HG02884 (cell line): ENCODE measurements around the gene RAB26.
"Not testable (repeated sequence)": the region's sequence is repeated elsewhere in the genome, so short reads cannot be mapped to it uniquely, and the experiment has no call there.

Source experiments
- ATAC-seq: cut with Tn5 transposase; IDR thresholded peaks from one replicate; pipeline ENCODE4 v1.9.1; 2021; ENCODE audit warnings: mild to moderate bottlenecking, moderate library complexity; ENCODE audit not compliant: unreplicated experiment

The RAB26 gene

DNA sequence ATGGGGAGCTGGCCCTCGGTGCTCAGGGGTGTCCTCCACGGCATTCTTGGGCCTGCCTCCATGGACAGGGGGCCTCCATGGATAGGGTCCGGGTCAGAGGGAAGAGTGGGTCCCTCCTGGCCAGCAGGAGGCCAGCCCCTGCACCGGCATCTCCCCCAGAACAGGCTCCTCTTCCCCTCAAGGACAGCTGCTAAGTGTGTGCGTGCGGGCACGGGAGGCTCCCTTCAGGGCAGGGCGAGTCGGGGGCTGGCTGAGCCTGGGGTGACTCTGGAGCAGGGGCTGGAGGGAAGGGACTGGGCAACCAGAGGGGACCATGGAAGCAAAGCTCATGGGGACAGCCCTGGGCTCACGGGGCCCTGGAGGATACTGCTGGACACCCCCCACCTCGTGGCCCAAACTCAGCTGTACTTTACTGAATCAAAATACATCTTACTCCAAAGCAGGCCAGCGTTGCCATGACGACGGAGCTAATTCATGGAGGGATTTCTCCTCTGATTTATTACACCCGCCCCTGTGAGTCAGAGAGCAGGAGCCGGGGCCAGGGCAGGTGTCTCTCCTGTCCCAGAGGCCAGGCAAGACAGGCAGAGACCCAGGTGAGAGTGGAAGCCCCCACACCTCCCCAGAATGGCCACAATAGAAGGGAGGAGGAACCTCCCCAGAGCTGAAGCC lies 45.9 kb downstream of the RAB26 start:
- ATAC-seq: no peak

DNA sequence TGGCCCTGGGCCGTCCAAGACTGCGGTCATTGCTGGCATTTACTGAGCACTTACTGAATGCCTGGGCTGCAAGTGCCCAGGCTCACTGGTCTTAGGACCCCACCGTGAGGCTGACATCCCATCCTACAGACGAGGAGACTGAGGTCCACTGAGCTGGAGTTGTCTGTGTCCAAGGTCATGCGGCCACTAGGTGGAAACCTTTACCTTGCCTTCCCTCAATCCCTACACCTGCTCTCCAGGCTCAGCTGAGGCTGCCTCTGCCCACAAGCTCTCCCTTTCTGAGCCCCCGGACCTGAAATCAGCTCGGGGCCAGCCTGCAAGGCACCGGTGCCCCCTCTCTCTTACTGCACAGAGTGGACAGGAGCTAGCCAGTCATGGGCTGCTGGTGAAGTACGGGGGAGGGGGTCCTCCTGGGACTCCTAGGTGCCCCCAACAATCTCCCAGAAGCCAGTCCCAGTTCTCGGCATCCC lies 46.5 kb downstream of the RAB26 start:
- no peak for ATAC-seq

DNA sequence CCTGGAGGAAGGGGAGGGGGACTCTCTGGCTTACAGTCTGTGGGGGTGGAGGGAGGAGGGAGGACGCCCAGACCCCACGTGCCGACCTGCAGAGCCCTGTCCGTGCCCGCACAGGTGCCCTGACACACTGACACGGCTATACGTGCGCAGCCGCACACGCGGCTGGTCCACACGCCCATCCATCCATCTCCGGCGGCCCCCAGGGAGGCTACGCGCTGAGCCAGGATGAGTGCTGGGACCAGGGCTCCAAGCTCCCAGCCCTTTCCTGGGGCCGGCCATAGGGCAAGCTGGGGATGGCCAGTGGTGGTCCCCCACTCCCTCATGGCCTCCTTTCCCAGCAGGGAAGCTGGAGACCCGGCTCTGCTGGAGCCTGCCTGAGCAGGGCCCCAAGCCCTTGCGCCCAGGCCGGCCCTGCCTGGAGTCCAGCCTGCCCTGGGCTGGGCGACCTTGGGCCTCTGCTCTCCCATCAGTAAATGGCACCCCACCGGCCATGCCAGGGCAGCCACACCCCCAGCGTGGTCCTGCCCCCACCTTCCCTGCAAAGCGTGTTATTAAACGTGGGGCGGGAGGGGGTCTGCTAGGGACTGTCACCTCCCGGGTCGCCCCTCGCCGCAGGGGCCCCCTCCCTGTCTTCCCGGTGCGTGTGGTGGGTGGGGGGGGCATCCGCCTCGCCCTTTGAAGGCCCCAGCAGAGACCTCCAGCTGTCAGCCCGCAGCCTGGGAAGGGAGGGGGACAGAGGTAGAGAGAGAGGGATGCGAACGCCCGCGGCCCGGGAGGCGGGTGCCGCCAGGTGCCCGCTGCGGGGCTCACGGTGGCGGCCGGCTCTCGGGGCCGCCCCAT lies 47.1 kb downstream of the RAB26 start:
- no peak for ATAC-seq

DNA sequence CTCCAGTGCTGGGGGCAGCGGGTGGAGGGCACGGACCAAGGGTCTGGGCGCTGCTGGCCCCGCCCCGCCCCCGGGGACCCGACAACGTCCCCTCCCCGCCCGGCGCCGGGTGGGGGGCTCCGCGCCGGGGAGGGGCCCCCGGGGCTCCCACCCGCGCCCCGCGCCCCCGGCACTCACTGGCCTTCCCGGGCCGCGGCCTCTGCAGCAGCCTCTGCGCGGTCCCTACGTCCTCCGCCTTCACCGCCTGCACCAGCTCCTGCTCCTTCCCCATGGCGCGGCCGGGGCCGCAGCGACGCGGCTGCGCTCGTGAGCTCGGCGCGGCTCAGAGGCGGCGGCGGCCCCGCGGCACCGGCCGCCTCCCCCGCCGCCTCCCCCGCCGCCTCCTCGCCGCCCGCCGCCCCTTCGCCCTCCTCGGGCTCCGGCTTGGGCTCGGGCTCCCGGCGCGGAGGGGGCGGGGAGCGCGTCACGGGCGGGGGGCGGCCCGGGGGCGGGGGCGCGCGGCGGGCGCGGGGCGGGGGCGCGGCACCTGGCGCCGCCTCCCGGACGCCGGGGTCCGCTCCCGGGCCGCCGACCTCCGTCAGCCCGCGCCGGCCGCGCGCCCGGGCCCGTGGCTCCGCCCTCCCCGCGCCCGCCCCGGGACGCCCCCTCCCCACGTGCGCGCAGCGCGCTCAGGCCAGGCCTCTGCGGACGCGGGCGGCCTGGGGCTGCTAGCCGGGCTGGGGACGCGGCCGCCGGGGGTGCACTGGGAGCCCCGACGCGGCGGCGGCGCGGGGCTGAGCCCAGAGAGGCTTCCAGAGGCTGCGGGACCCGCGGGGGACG lies 47.9 kb downstream of the RAB26 start, which contains the start of gene CASKIN1:
Gene CASKIN1, minus strand, starts transcription at position 444 of the 819 bp plus-strand sequence. Its CDS starts 173 bp downstream, at position 271.
- ATAC-seq: no peak

DNA sequence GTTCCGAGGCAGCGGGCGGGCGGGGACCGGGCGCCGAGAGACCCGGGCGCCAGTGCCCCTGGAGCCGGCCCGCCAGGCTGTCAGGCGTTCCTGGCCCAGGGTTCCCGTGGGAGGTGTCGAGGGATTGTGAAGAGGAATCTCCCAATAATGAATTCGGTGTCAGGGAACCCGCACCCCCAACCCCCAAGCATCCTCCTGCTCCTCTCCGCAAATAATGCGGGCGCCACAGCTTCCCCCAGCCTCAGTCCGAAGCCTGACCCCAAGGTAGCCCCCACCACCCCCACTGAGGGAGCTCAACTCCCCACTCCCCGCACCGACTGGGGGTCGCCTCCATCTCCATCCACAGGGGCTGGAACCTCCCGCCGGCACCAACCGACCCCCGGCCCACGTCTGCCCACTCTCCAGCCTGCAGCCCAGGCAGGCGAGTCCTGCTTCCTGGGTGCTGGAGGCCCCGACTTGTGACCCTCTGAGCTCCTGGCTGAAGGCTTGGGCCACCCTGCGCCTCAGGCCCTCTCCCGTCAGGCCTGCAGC lies 48.6 kb downstream of the RAB26 start:
- no peak for ATAC-seq

DNA sequence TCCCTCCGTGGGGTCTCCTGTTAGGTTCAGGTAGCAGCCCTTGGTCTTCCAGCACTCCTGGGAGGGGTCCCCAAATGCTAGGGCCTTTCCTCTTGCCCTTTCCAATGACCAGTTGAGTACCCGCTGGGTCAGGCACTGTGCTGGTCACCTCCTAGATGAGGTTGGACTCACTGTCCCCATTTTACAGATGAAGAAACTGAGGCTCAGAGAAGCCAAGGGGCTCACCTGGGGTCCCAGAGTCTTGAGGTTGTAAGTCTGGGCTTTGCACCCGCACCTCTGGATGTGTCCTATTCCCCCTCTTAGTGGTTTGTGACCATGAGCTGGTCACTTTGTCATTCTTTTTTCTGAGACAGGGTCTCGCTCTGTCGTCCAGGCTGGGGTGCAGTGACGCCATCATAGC lies 49.3 kb downstream of the RAB26 start:
- no peak for ATAC-seq

DNA sequence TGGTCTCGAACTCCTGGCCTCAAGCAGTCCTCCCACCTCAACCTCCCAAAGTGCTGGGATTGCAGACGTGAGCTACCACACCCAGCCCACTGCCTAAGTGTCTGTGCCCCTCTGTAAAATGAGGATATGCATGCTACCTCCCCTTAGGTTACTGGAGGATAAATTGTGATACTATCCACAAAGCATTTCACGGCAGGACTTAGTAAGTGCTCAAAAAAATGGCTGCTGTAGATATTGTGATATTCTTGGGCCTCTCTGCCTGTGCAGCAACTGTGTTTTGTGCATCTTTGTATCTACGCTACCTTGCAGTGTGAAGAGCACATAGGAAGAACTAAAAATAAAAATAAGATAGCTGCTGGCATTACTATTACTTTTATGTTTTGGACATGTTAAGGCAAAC lies 49.9 kb downstream of the RAB26 start:
- no peak for ATAC-seq

DNA sequence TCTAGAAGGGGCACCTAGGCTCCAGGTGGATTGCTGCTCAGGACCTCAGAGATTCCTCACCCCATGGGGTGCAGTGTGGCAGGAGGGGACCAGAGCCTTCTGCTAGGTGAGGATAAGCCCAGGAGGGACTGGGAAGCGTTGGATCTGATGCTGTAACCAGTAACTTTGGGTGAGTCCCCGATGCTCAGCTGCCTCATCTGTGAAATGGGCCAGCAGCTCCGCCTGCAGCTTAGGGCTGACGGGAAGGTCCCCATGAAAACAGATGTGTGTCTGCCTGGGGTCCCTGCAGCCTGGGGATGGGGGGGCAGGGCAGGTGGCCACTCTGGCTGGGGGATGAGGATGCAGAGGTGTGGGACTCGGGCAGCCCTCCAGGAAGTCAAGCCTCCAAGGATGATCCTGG lies 50.7 kb downstream of the RAB26 start:
- no peak for ATAC-seq

DNA sequence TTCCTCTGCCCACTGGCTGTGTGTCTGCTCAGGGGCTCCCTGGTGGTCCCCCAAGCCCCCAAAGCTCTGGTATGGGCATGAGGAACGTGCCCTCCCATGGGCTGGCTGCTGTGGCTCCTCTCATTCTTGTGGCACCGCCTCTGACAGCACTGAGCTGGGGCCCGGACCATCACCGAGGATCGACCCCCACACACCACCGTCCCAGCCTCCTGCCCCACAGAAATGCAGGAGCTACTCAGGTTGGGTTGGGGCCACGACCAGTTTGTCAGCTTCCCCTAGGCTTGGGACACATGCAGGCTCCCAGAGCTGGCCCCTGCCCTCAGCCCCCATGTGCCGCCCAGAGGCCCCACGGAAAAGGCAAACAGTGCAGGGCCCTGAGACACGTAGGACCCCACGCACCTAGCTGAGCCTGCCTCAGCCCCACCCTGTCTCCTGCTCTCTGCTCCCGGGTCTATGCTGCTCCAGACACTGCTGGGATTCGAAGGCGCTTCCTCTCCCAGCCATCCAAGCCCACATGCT lies 51.3 kb downstream of the RAB26 start:
- no peak for ATAC-seq

DNA sequence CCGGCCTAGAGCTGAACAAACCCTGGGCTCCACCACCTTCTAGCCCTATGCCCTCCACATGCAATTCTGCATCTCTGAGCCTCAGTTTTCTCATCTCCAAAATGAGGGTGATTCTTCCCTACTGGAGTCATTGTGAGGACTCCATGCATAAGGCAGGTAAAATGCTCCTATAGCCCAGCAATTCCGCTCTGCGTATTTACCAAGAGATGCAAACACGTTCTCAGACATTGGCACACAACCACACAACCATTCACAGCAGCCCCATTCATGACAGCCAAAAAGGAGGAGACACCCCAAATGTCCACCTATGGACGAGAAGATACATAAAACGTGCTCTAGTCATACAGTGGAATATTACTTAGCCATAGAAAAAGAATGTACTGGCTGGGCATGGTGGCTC lies 51.9 kb downstream of the RAB26 start:
- ATAC-seq: no peak

DNA sequence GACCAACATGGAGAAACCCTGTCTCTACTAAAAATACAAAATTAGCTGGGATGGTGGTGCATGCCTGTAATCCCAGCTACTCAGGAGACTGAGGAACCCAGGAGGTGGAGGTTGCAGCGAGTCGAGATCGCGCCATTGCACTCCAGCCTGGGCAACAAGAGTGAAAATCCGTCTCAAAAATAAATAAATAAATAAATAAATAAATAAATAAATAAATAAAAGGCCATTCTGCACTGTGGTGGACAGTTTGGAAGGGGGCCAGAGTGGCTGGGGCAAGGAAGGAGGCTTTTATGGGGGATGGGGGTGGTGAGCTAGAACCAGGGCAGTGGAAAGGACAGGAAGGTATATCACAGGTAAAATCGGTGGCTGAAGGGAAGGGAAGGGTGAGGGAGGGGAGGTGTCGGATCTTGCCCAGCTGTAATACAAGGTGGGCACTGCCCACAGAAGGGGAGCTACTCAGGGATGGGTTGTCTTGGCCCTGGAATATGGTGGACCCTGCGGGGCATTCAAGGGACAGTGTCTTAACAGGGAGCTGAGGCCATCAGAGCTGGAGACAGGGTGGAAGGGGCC lies 54.8 kb downstream of the RAB26 start:
- ATAC-seq: not testable (repeated sequence)
